GM21526 (cell line): ENCODE results near the gene SPECC1L.

Experiments
- ATAC-seq: cut with Tn5 transposase; IDR thresholded peaks from one replicate; pipeline ENCODE4 v1.9.1; 2021; ENCODE audit warnings: moderate library complexity; ENCODE audit not compliant: unreplicated experiment, low FRiP score

The SPECC1L gene

GRCh38 chr22:24424001-24424900 is 153.6 kb downstream of the SPECC1L start:
- no peak for ATAC-seq

- ATAC-seq = no peak
Observed at GRCh38 chr22:24424901-24425775, 154.5 kb downstream of the SPECC1L start.

- no peak for ATAC-seq
Observed at GRCh38 chr22:24426436-24426835, 155.8 kb downstream of the SPECC1L start.

GRCh38 chr22:24426851-24427499 is 156.3 kb downstream of the SPECC1L start:
- no peak for ATAC-seq

GRCh38 chr22:24427500-24428164 is 157.0 kb downstream of the SPECC1L start, which contains the start of gene ADORA2A:
TSS of gene ADORA2A (plus strand) at chr22:24427599. CDS start at chr22:24433405, 5,806 bp downstream.
- no peak for ATAC-seq

- ATAC-seq = no peak
Observed at GRCh38 chr22:24428751-24429410, 158.2 kb downstream of the SPECC1L start.

- no peak for ATAC-seq
Observed at GRCh38 chr22:24429411-24430365, 159.1 kb downstream of the SPECC1L start.

GRCh38 chr22:24430431-24431308 is 160.0 kb downstream of the SPECC1L start:
- ATAC-seq = no peak

GRCh38 chr22:24431309-24432034 is 160.8 kb downstream of the SPECC1L start:
- no peak for ATAC-seq

GRCh38 chr22:24432059-24432853 is 161.6 kb downstream of the SPECC1L start:
- no peak for ATAC-seq

GRCh38 chr22:24433001-24433827 is 162.6 kb downstream of the SPECC1L start:
- ATAC-seq = no peak

GRCh38 chr22:24433828-24434470 is 163.3 kb downstream of the SPECC1L start:
- peak; percentile 59 for ATAC-seq

GRCh38 chr22:24434471-24435322 is 164.1 kb downstream of the SPECC1L start:
- ATAC-seq = peak; percentile 41

- no peak for ATAC-seq
Observed at GRCh38 chr22:24435323-24435645, 164.7 kb downstream of the SPECC1L start.
